Stimulated activated CD8-positive, alpha-beta memory T cell treated with anti-CD3 and anti-CD28 coated beads, Interleukin-12 subunit alpha, Interleukin-12 subunit beta, amount 100 ng/mL, for 24 hours (primary cell): Measurements from ENCODE around the gene PSTK.

Source experiments
- DNase-seq: peaks from one replicate; pipeline ENCODE4 v3.0.0-alpha.2; 2020; ENCODE audit errors: extremely low read depth

The PSTK gene

GRCh38 chr10:123019941-123020703 lies 39.9 kb downstream of the PSTK start:
- DNase-seq = no peak

- no peak for DNase-seq
Observed at GRCh38 chr10:123021517-123021916, 41.3 kb downstream of the PSTK start.

GRCh38 chr10:123024540-123024939 lies 44.3 kb downstream of the PSTK start:
- no peak for DNase-seq

GRCh38 chr10:123026302-123026701 lies 46.1 kb downstream of the PSTK start:
- no peak for DNase-seq

GRCh38 chr10:123027861-123028260 lies 47.7 kb downstream of the PSTK start:
- no peak for DNase-seq

- no peak for DNase-seq
Observed at GRCh38 chr10:123031124-123031523, 50.9 kb downstream of the PSTK start.

- no peak for DNase-seq
Observed at GRCh38 chr10:123034332-123034731, 54.1 kb downstream of the PSTK start.

GRCh38 chr10:123035467-123036086 lies 55.4 kb downstream of the PSTK start:
- no peak for DNase-seq

GRCh38 chr10:123038782-123039631 lies 58.8 kb downstream of the PSTK start:
- DNase-seq = no peak

- DNase-seq = no peak
Observed at GRCh38 chr10:123039632-123039930, 59.4 kb downstream of the PSTK start.
